Fibroblast of lung (primary cell): ENCODE results near the gene TMEM97.

ENCODE experiments used
- EZH2 ChIP-seq: IDR thresholded peaks from 2 replicates; pipeline ENCODE4 v1.5.1; 2012; ENCODE audit warnings: low read length, control low read depth, mild to moderate bottlenecking; ENCODE audit errors: missing control alignments
- TF ChIP-seq, protein P1 (sequence below), 2 donors: IDR thresholded peaks in 1 of 2; conservative IDR thresholded peaks in 1 of 2; 1 replicate in 1 of 2; 2 replicates in 1 of 2; pipeline ENCODE4 v1.5.1; 2011 to 2012; ENCODE audit warnings: low read length in 2 of 2, control low read depth in 1 of 2, inconsistent platforms in 1 of 2, low read depth in 1 of 2, mild to moderate bottlenecking in 1 of 2

DNA sequence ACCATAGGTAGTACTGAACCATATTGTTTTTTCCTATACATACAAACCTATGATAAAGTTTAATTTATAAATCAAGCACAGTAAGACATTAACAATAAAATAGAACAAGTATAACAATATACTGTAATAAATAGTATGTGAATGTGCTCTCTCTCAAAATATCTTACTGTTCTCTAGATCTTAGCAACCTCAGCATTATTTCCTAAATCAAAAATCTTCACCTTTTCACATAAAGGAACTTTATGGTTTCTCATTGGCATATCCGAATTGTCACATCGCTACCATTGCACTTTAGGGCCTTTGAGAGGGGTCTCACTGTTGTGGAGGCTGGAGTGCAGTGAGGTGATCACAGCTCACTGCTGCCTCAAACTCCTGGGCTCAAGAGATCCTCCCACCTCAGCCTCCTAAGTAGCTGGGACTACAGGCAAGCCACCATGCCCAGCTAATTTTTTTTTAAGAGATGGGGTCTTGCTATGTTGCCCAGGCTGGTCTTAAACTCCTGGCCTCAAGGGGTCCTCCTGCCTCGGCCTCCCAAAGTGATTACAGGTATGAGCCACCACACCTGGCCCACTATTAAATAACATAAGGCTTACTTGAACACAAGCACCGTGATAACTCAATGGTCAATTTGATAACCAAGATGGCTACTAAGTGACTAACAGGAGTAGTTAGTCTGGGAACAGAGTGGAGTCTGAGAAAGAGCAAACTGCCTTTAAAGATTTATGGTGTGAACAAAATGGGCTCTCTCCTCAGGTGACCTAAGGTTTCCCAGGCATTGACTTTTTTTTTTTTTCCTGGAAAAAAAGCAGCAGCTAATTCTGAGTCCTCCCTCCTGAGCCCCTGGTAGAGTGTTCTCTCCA is 2.9 kb upstream of the TMEM97 start:
- TF ChIP-seq, protein P1, sequence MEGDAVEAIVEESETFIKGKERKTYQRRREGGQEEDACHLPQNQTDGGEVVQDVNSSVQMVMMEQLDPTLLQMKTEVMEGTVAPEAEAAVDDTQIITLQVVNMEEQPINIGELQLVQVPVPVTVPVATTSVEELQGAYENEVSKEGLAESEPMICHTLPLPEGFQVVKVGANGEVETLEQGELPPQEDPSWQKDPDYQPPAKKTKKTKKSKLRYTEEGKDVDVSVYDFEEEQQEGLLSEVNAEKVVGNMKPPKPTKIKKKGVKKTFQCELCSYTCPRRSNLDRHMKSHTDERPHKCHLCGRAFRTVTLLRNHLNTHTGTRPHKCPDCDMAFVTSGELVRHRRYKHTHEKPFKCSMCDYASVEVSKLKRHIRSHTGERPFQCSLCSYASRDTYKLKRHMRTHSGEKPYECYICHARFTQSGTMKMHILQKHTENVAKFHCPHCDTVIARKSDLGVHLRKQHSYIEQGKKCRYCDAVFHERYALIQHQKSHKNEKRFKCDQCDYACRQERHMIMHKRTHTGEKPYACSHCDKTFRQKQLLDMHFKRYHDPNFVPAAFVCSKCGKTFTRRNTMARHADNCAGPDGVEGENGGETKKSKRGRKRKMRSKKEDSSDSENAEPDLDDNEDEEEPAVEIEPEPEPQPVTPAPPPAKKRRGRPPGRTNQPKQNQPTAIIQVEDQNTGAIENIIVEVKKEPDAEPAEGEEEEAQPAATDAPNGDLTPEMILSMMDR (conservative IDR thresholded peaks at IDR 0.05 in 1 of 2, IDR thresholded peaks at IDR 0.05 in 1 of 2; ENCODE audit: low read depth in 1 of 2, low read length in 2 of 2): no peak
- TF ChIP-seq EZH2: no peak
